ENCODE measurements around the gene AGPAT4.

AGPAT4 gene

GRCh38 chr6:161162722-161163121, 111.1 kb downstream of the AGPAT4 start:
- H3K4me3 ChIP-seq (ENCODE audit: low read depth, low read length) = no peak overlapping the region
- DNase-seq (ENCODE audit: low read depth) = no peak
- TF ChIP-seq CTCF (IDR thresholded peaks at IDR 0.05; ENCODE audit: low read depth, low read length) = no peak
- no peak for TF ChIP-seq MYC (IDR thresholded peaks at IDR 0.05; ENCODE audit: low read depth, low read length)
- TF ChIP-seq POLR2A (IDR thresholded peaks at IDR 0.05; ENCODE audit: extremely low read depth, insufficient read length) = no peak
- no peak for TF ChIP-seq MAX (IDR thresholded peaks at IDR 0.05; ENCODE audit: low read depth, low read length)

GRCh38 chr6:161161889-161162624, 111.8 kb downstream of the AGPAT4 start:
- TF ChIP-seq CTCF (IDR thresholded peaks at IDR 0.05; ENCODE audit: low read depth, low read length) (no peak), MYC (IDR thresholded peaks at IDR 0.05; ENCODE audit: low read depth, low read length) (no peak), POLR2A (IDR thresholded peaks at IDR 0.05; ENCODE audit: extremely low read depth, insufficient read length) (no peak), MAX (IDR thresholded peaks at IDR 0.05; ENCODE audit: low read depth, low read length) (no peak)
- DNase-seq (ENCODE audit: low read depth) = no peak
- no peak overlapping the region for H3K4me3 ChIP-seq (ENCODE audit: low read depth, low read length)

- TF ChIP-seq POLR2A (IDR thresholded peaks at IDR 0.05; ENCODE audit: extremely low read depth, insufficient read length) = no peak
- TF ChIP-seq MAX (IDR thresholded peaks at IDR 0.05; ENCODE audit: low read depth, low read length) = no peak
- TF ChIP-seq MYC (IDR thresholded peaks at IDR 0.05; ENCODE audit: low read depth, low read length) = no peak
- no peak for TF ChIP-seq CTCF (IDR thresholded peaks at IDR 0.05; ENCODE audit: low read depth, low read length)
- no peak overlapping the region for H3K4me3 ChIP-seq (ENCODE audit: low read depth, low read length)
- no peak for DNase-seq (ENCODE audit: low read depth)
These were observed 112.7 kb downstream of the AGPAT4 start for GRCh38 chr6:161161121-161161520.

- TF ChIP-seq POLR2A (IDR thresholded peaks at IDR 0.05; ENCODE audit: extremely low read depth, insufficient read length) = no peak
- TF ChIP-seq CTCF (IDR thresholded peaks at IDR 0.05; ENCODE audit: low read depth, low read length) = no peak
- no peak for TF ChIP-seq MAX (IDR thresholded peaks at IDR 0.05; ENCODE audit: low read depth, low read length)
- no peak for TF ChIP-seq MYC (IDR thresholded peaks at IDR 0.05; ENCODE audit: low read depth, low read length)
- DNase-seq (ENCODE audit: low read depth) = no peak
- H3K4me3 ChIP-seq (ENCODE audit: low read depth, low read length) = no peak overlapping the region
These were observed 119.0 kb downstream of the AGPAT4 start for GRCh38 chr6:161154796-161155335.

DNA sequence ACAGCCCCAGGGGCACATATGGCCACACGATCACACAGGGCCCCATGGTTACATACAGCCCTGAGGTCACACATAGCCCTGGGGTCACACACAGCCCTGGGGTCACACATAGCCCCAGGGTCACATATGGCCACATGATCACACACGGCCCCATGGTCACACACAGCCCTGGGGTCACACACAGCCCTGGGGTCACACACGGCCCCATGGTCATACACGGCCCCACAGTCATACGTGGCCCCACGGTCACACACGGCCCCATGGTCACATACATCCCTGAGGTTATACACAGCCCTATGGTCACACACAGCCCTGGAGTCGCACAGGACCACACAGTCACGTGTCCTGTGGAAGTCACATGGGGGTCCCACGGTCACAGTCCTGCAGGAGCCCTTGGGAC, 120.1 kb downstream of the AGPAT4 start:
- no peak for DNase-seq (ENCODE audit: low read depth)
- no peak overlapping the region for H3K4me3 ChIP-seq (ENCODE audit: low read depth, low read length)
- TF ChIP-seq POLR2A (IDR thresholded peaks at IDR 0.05; ENCODE audit: extremely low read depth, insufficient read length) (no peak), MAX (IDR thresholded peaks at IDR 0.05; ENCODE audit: low read depth, low read length) (no peak), MYC (IDR thresholded peaks at IDR 0.05; ENCODE audit: low read depth, low read length) (no peak), CTCF (IDR thresholded peaks at IDR 0.05; ENCODE audit: low read depth, low read length) (no peak)

Data from NB4 (cell line).